Thyroid gland (tissue), 4 donors: ENCODE measurements around the gene JAKMIP3. TPM values are rescaled to one million over a fixed set of nuclear protein-coding genes. Genes with fewer than 3 reads are reported as not detected.

Experiments
- DNase-seq, 2 donors: peaks; one replicate each; pipeline ENCODE4 v3.0.0-alpha.2; 2019
- H3K27ac ChIP-seq, 3 donors: fragments of 200-600 bp; sonication (generic); 1 replicate in 2 of 3; 2 replicates in 1 of 3; pipeline ENCODE4 v1.5.1; 2016 to 2019; ENCODE audit warnings: mild to moderate bottlenecking in 1 of 3, moderate library complexity in 1 of 3
- H3K27me3 ChIP-seq: fragments of 200-600 bp; sonication (generic); one replicate; pipeline ENCODE4 v1.5.1; 2019
- H3K36me3 ChIP-seq, 2 donors: fragments of 200-600 bp; sonication (generic); one replicate each; pipeline ENCODE4 v1.5.1; 2016 to 2019
- H3K4me1 ChIP-seq, 2 donors: fragments of 200-600 bp; sonication (generic); one replicate each; pipeline ENCODE4 v1.5.1; 2017 to 2019
- H3K4me3 ChIP-seq, 3 donors: fragments of 200-600 bp; sonication (generic); replicated peaks in 1 of 3; 1 replicate in 2 of 3; 2 replicates in 1 of 3; pipeline ENCODE4 v1.5.1; 2016; ENCODE audit warnings: mild to moderate bottlenecking in 1 of 3
- H3K9me3 ChIP-seq: fragments of 200-600 bp; sonication (generic); one replicate; pipeline ENCODE4 v1.5.1; 2017
- CTCF ChIP-seq, 6 experiments: fragments of 200-600 bp in 3 of 6; fragments of 450-650 bp in 3 of 6; sonication (generic) in 3 of 6; IDR thresholded peaks; one replicate each; pipeline ENCODE4 v1.5.1; 2016 to 2019; ENCODE audit warnings: antibody characterized with exemption in 6 of 6, mild to moderate bottlenecking in 2 of 6, inconsistent platforms in 1 of 6, moderate library complexity in 1 of 6
- POLR2A ChIP-seq, 2 donors: fragments of 450-650 bp; IDR thresholded peaks; one replicate each; pipeline ENCODE4 v1.6.1; 2017; ENCODE audit warnings: antibody characterized with exemption in 2 of 2, mild to moderate bottlenecking in 2 of 2, moderate library complexity in 1 of 2
- WGBS, 2 donors: methylation state at CpG; one replicate each; pipeline ENCODE4 v1.1.5; 2017; 5-methylcytosine and 5-hydroxymethylcytosine counted together
- intact Hi-C: fragments of 100-400 bp; cut with DNase I; formaldehyde crosslinking; loops from one replicate; pipeline ENCODE4 v1.15.1; 2023
- total RNA-seq, 4 donors: library from RNA; depleted of rRNA; stranded (reverse); fragments of >200 nt; gene quantifications; one replicate each; pipeline ENCODE4 v1.2.3, GENCODE V29; 2016

The JAKMIP3 gene
- total RNA-seq, result 1 to 10 TPM; 1.1 to 3.0 (median 1.6) TPM

- H3K4me3 ChIP-seq, result peak within 1 kb of the TSS in 2 of 3 donors; percentile 21 to 31
- H3K4me1 ChIP-seq, result peaks cover 5 to 9% of the 10 kb centered on the region in 2 donors
- H3K36me3 ChIP-seq, result no peaks in the 10 kb centered on the region
- peak; percentile 69 to 76 for DNase-seq
- H3K9me3 ChIP-seq, result no peaks in the 10 kb centered on the region
- H3K27ac ChIP-seq, result peak within 1 kb of the TSS; percentile 26 to 89 (median 66)
- WGBS, 2 donors, result 5 to 12% methylated on average over 22 to 30 of the region's 35 CpGs
- TF ChIP-seq CTCF (IDR thresholded peaks at IDR 0.05) (no peak), POLR2A (IDR thresholded peaks at IDR 0.05) (peak in 1 of 2 donors; percentile 56)
- intact Hi-C loops, result no loop called here
- H3K27me3 ChIP-seq, result no peaks in the 10 kb centered on the region
These were observed at the start of gene JAKMIP3 for GRCh38 chr10:132065491-132066105. Gene JAKMIP3 (plus strand): TSS chr10:132065946. CDS start chr10:132104809, 38,863 bp downstream.

DNA sequence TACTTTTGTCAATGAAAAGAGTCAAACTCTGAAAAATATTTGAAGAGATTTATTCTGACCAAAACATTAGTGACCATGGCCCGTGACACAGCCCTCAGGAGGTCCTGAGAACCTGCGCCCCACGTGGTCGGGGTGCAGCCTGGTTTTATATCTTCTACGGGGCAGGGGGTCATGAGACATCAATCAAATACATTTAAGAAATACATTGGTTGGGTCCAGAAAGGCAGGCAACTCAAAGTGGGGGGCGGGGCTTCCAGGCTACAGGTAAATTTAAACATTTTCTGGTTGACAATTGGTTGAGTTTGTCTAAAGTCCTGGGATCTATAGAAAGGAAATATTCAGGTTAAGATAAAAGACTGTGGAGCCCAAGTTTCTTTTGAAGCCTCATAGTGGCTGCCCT lies 49.2 kb upstream of the JAKMIP3 start:
- intact Hi-C loops, result no loop called here
- TF ChIP-seq CTCF (IDR thresholded peaks at IDR 0.05), result no peak
- TF ChIP-seq POLR2A (IDR thresholded peaks at IDR 0.05), result no peak
- H3K4me3 ChIP-seq, result no peak overlapping the region
- H3K4me1 ChIP-seq, result no peaks in the 10 kb centered on the region
- H3K27me3 ChIP-seq, result no peaks in the 10 kb centered on the region
- no peak for DNase-seq
- no peaks in the 10 kb centered on the region for H3K36me3 ChIP-seq
- WGBS, 2 donors, result 79 to 82% methylated on average over 6 of the region's 6 CpGs
- no peak overlapping the region for H3K27ac ChIP-seq
- H3K9me3 ChIP-seq, result no peaks in the 10 kb centered on the region

- no peak overlapping the region for H3K27ac ChIP-seq
- H3K27me3 ChIP-seq, result no peaks in the 10 kb centered on the region
- H3K9me3 ChIP-seq, result no peaks in the 10 kb centered on the region
- H3K4me1 ChIP-seq, result peaks cover 0 to 7% of the 10 kb centered on the region in 2 donors
- no peak overlapping the region for H3K4me3 ChIP-seq
- DNase-seq, result no peak
- intact Hi-C loops, result no loop called here
- TF ChIP-seq POLR2A (IDR thresholded peaks at IDR 0.05) (no peak), CTCF (IDR thresholded peaks at IDR 0.05) (no peak)
- H3K36me3 ChIP-seq, result no peaks in the 10 kb centered on the region
- 76 to 96% methylated on average over 5 of the region's 5 CpGs for WGBS, 2 donors
These were observed 47.3 kb upstream of the JAKMIP3 start for GRCh38 chr10:132018446-132018845.

DNA sequence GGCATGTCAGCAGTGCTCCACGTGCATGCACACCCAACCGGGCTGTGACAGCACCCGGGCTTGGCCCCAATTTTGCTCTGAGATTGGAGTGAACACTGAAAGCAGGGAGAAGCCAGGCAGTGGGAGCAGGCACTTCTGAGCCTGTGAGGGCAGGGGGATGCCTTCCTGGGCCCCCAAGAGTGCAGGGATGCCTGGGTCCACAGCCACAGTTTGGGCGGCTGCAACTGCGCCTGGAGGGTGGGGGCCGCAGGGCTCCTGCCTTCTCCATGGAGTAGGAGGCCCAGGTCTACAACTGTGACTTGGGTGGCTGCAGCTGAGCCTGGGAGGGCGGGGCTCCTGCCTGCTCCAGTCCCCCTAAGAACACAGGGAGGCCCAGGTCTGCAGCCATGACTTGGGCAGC lies 46.4 kb upstream of the JAKMIP3 start:
- DNase-seq, result no peak
- no peaks in the 10 kb centered on the region for H3K9me3 ChIP-seq
- WGBS, 2 donors, result no CpG with 5 or more reads among the region's 7 CpGs
- peaks cover 0 to 11% of the 10 kb centered on the region in 2 donors for H3K4me1 ChIP-seq
- H3K36me3 ChIP-seq, result no peaks in the 10 kb centered on the region
- intact Hi-C loops, result no loop called here
- no peak overlapping the region for H3K27ac ChIP-seq
- no peak overlapping the region for H3K4me3 ChIP-seq
- no peak for TF ChIP-seq POLR2A (IDR thresholded peaks at IDR 0.05)
- no peak for TF ChIP-seq CTCF (IDR thresholded peaks at IDR 0.05)
- no peaks in the 10 kb centered on the region for H3K27me3 ChIP-seq

DNA sequence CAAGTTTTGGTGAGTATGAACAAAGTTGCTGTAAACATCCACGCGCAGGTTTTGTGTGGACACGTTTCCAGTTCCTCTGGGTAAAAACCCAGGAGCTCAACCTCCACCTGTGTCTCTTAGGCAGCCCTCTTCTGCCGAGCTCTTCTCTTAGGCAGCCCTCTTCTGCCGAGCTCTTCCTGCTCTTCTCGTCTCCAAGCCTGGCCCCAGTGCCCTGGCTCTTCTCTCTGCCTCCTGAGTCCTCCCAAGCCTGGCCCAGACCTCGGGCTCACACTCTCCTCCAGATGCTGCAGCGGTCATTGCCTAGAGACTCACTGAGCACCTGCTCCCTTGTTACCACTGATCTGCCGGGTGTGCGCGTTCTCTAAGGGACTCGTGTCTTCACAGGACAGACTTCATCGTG lies 45.3 kb upstream of the JAKMIP3 start:
- Histone ChIP-seq H3K27ac (no peak overlapping the region), H3K36me3 (no peaks in the 10 kb centered on the region), H3K4me1 (peaks cover 0 to 11% of the 10 kb centered on the region in 2 donors), H3K27me3 (no peaks in the 10 kb centered on the region), H3K4me3 (no peak overlapping the region), H3K9me3 (no peaks in the 10 kb centered on the region)
- TF ChIP-seq POLR2A (IDR thresholded peaks at IDR 0.05) (no peak), CTCF (IDR thresholded peaks at IDR 0.05) (no peak)
- DNase-seq, result no peak
- intact Hi-C loops, result no loop called here
- 81 to 84% methylated on average over 13 of the region's 13 CpGs for WGBS, 2 donors
